ENCODE data around the gene FEM1C.

DNA sequence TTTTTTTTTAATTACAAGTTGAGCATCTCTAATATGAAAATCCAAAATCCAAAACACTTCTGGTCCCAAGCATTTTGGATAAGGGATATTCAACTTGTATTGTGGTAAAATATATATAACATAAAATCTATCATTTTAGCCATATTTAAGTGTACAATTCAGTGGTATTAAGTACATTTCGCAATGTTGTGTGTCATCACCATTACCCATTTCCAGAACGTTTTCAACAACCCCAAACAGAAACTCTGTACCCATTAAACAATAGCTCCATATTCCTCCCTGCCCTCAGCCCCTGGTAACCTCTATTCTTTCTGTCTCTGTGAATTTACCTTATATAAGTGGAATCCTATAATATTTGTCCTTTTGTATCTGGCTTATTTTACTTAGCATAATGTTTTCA is 32.8 kb upstream of the FEM1C start:
- no peak for TF ChIP-seq EZH2 (IDR thresholded peaks at IDR 0.05)
- TF ChIP-seq, protein P1, sequence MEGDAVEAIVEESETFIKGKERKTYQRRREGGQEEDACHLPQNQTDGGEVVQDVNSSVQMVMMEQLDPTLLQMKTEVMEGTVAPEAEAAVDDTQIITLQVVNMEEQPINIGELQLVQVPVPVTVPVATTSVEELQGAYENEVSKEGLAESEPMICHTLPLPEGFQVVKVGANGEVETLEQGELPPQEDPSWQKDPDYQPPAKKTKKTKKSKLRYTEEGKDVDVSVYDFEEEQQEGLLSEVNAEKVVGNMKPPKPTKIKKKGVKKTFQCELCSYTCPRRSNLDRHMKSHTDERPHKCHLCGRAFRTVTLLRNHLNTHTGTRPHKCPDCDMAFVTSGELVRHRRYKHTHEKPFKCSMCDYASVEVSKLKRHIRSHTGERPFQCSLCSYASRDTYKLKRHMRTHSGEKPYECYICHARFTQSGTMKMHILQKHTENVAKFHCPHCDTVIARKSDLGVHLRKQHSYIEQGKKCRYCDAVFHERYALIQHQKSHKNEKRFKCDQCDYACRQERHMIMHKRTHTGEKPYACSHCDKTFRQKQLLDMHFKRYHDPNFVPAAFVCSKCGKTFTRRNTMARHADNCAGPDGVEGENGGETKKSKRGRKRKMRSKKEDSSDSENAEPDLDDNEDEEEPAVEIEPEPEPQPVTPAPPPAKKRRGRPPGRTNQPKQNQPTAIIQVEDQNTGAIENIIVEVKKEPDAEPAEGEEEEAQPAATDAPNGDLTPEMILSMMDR (IDR thresholded peaks at IDR 0.05) = no peak

Data from neural progenitor cell (in vitro differentiated cells).